Transverse colon (tissue), 4 donors: ENCODE data around the gene GOLGA6D. TPM values are rescaled to one million over a fixed set of nuclear protein-coding genes. Genes with fewer than 3 reads are reported as not detected.
"Not testable (repeated sequence)": the region's sequence is repeated elsewhere in the genome, so short reads cannot be mapped to it uniquely, and the experiment has no call there.

Source experiments
- DNase-seq: peaks from one replicate; pipeline ENCODE4 v3.0.0-alpha.2; 2019
- H3K27ac ChIP-seq, 4 donors: fragments of 200-600 bp; sonication (generic); 2 replicates each; pipeline ENCODE4 v1.5.1; 2016 to 2018; ENCODE audit warnings: inconsistent platforms in 4 of 4
- H3K27me3 ChIP-seq: fragments of 200-600 bp; sonication (generic); 2 replicates; pipeline ENCODE4 v1.5.1; 2017; ENCODE audit warnings: inconsistent platforms
- H3K36me3 ChIP-seq, 4 donors: fragments of 200-600 bp; sonication (generic); 2 replicates each; pipeline ENCODE4 v1.5.1; 2017 to 2019; ENCODE audit warnings: inconsistent platforms in 4 of 4
- H3K4me1 ChIP-seq, 4 donors: fragments of 200-600 bp; sonication (generic); 2 replicates each; pipeline ENCODE4 v1.5.1; 2017 to 2020; ENCODE audit warnings: inconsistent platforms in 4 of 4
- H3K4me3 ChIP-seq, 4 donors: fragments of 200-600 bp; sonication (generic); 1 replicate in 1 of 4; 2 replicates in 3 of 4; pipeline versions ENCODE4 v1.5.1 to v1.6.1; 2017 to 2019; ENCODE audit warnings: inconsistent platforms in 4 of 4
- H3K9me3 ChIP-seq, 2 donors: fragments of 200-600 bp; sonication (generic); 2 replicates each; pipeline ENCODE4 v1.5.1; 2017 to 2019; ENCODE audit warnings: inconsistent platforms in 2 of 2
- CTCF ChIP-seq, 5 experiments: fragments of 200-600 bp in 3 of 5; fragments of 450-650 bp in 2 of 5; sonication (generic) in 3 of 5; IDR thresholded peaks; 1 replicate in 2 of 5; 2 replicates in 3 of 5; pipeline ENCODE4 v1.5.1; 2016 to 2017; ENCODE audit warnings: antibody characterized with exemption in 5 of 5, inconsistent platforms in 3 of 5, mild to moderate bottlenecking in 2 of 5, moderate library complexity in 1 of 5
- EP300 ChIP-seq: sonication (generic); formaldehyde crosslinking; IDR thresholded peaks from one replicate; pipeline ENCODE4 v1.6.1; 2017; ENCODE audit warnings: antibody characterized with exemption, low read depth
- POLR2A ChIP-seq: fragments of 450-650 bp; IDR thresholded peaks from one replicate; pipeline ENCODE4 v1.6.1; 2016; ENCODE audit warnings: antibody characterized with exemption, mild to moderate bottlenecking, moderate library complexity
- POLR2AphosphoS5 ChIP-seq, 3 donors: sonication (generic); formaldehyde crosslinking; IDR thresholded peaks; one replicate each; pipeline ENCODE4 v1.6.1; 2016; ENCODE audit warnings: antibody characterized with exemption in 3 of 3
- WGBS, 2 donors: methylation state at CpG; one replicate each; pipeline ENCODE4 v1.1.5; 2018; ENCODE audit warnings: low coverage in 1 of 2; 5-methylcytosine and 5-hydroxymethylcytosine counted together
- in situ Hi-C, 4 donors: fragments of 200-750 bp; cut with MboI; loops; one replicate each; pipeline versions ENCODE4 v1.15.0 to v1.15.1; 2017; ENCODE audit warnings: low sequenced_read_pairs in 3 of 4, low pct_ligation_motif_present in 1 of 4, low pct_unique_long_range_greater_than_20kb in 1 of 4
- intact Hi-C: fragments of 100-400 bp; cut with DNase I; formaldehyde crosslinking; loops from one replicate; pipeline ENCODE4 v1.15.1; 2023; ENCODE audit warnings: low total_unique reads
- small RNA-seq, 4 donors: library from RNA; depleted of rRNA; stranded (forward); fragments of <200 nt; gene quantifications; one replicate each; pipeline ENCODE3, GENCODE V24; 2016
- total RNA-seq, 4 donors: library from RNA; depleted of rRNA; stranded (reverse); fragments of >200 nt; gene quantifications; one replicate each; pipeline ENCODE4 v1.1.0, GENCODE V29; 2016

GOLGA6D gene
- total RNA-seq, 4 donors from 2014 or later, result not detected

- in situ Hi-C loops, result loop anchor here in 1 of 4 donors (25.0 kb wide), 1 partner anchor 326 kb away; the partner anchor contains the start of gene PPCDC
- no peak for DNase-seq
- WGBS, 2 donors, result 96% methylated on average over 10 of the region's 11 CpGs; no CpG with 5 or more reads in 1 of the 2 donors
- no peak for TF ChIP-seq CTCF (IDR thresholded peaks at IDR 0.05)
- TF ChIP-seq EP300, result no peak
- no peak for TF ChIP-seq POLR2A
- no peak for TF ChIP-seq POLR2AphosphoS5 (IDR thresholded peaks at IDR 0.05)
- H3K4me1 ChIP-seq, result peaks cover 7 to 20% (median 16%) of the 10 kb centered on the region in 4 donors
- intact Hi-C loops, result no loop called here
- no peak overlapping the region for H3K27ac ChIP-seq
- no peak overlapping the region for H3K4me3 ChIP-seq
- no peaks in the 10 kb centered on the region for H3K9me3 ChIP-seq
- H3K36me3 ChIP-seq, result no peaks in the 10 kb centered on the region
- H3K27me3 ChIP-seq, result no peaks in the 10 kb centered on the region
Measured at GRCh38 chr15:75338661-75339240, 56.1 kb downstream of the GOLGA6D start.

- Histone ChIP-seq H3K9me3 (no peaks in the 10 kb centered on the region), H3K4me1 (peaks cover 7 to 24% (median 16%) of the 10 kb centered on the region in 4 donors), H3K27me3 (no peaks in the 10 kb centered on the region), H3K27ac (no peak overlapping the region), H3K4me3 (no peak overlapping the region), H3K36me3 (no peaks in the 10 kb centered on the region)
- DNase-seq, result no peak
- TF ChIP-seq POLR2A (no peak), POLR2AphosphoS5 (IDR thresholded peaks at IDR 0.05) (no peak), CTCF (IDR thresholded peaks at IDR 0.05) (no peak), EP300 (no peak)
- in situ Hi-C loops (loop anchor here in 1 of 4 donors (25.0 kb wide), 1 partner anchor 327 kb away; the partner anchor contains the start of gene PPCDC), intact Hi-C loops (no loop called here)
- WGBS, 2 donors, result 88% methylated on average over 12 of the region's 13 CpGs; no CpG with 5 or more reads in 1 of the 2 donors
Measured at GRCh38 chr15:75339531-75340240, 57.1 kb downstream of the GOLGA6D start.

DNA sequence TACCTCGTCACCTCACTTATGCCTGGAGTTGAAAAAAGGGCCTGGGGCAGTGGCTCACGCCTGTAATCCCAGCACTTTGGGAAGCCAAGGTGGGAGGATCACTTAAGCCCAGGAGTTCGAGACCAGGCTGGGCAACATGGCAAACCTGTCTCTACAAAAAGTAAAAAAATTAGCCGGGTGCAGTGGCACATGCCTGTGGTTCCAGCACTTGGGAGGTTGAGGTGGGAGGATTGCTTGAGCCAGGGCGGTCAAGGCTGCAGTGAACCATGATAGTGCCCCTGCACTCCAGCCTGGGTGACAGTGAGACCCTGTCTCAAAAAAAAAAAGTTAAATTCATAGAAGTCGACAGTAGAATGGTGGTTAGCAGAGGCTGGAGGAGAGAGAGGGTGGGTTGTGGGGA lies 59.6 kb downstream of the GOLGA6D start:
- in situ Hi-C loops, result loop anchor here in 1 of 4 donors (25.0 kb wide), 1 partner anchor 330 kb away; the partner anchor contains the start of gene PPCDC
- Histone ChIP-seq H3K4me1 (peaks cover 0 to 14% (median 4%) of the 10 kb centered on the region in 4 donors), H3K4me3 (no peak overlapping the region), H3K36me3 (no peaks in the 10 kb centered on the region), H3K27me3 (no peaks in the 10 kb centered on the region), H3K9me3 (no peaks in the 10 kb centered on the region), H3K27ac (no peak overlapping the region)
- DNase-seq, result no peak
- intact Hi-C loops, result no loop called here
- WGBS, 2 donors, result 88 to 90% methylated on average over 3 to 6 of the region's 6 CpGs
- TF ChIP-seq EP300 (no peak), POLR2AphosphoS5 (IDR thresholded peaks at IDR 0.05) (no peak), CTCF (IDR thresholded peaks at IDR 0.05) (no peak)

DNA sequence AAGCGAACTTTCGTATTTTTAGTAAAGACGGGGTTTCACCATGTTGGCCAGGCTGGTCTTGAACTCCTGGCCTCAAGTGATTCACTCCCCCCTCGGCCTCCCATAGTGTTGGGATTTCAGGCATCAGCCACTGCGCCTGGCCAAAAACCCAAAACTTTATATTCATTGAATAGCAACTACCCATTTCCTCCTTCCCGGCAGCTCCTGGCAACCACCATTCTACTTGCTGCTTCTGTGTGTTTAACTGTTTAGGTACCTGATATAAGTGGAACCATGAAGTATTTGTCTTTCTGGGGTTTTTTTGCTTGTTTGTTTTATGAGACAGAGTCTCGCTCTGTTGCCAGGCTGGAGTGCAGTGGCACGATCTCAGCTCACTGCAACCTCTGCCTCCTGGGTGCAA lies 61.3 kb downstream of the GOLGA6D start:
- H3K4me3 ChIP-seq, intact Hi-C loops, DNase-seq, H3K36me3 ChIP-seq, H3K27me3 ChIP-seq, H3K9me3 ChIP-seq, H3K27ac ChIP-seq: not testable (repeated sequence)
- peaks cover 8 to 22% (median 9%) of the 10 kb centered on the region in 4 donors for H3K4me1 ChIP-seq
- in situ Hi-C loops, result loop anchor here in 1 of 4 donors (25.0 kb wide), 1 partner anchor 332 kb away; the partner anchor contains the start of gene PPCDC
- 37 to 46% methylated on average over 6 to 8 of the region's 8 CpGs for WGBS, 2 donors

Small RNA genes within 50 kb of the gene (small RNA-seq; reads per million reads assigned to genes)
- gene AC068338.1, result 0 reads per million in 4 donors
- gene RN7SL327P, result 0 reads per million in 4 donors
- 0 reads per million in 4 donors for gene RN7SL489P

Other genes with a start within 250 kb of the GOLGA6D start
- gene C15orf39, start 81.0 kb upstream of the GOLGA6D start, total RNA-seq, result 10 to 100 TPM; 20.9 to 27.9 (median 26.7) TPM
- gene GOLGA6C, start 24.5 kb upstream of the GOLGA6D start, total RNA-seq, result not detected
- 10 to 100 TPM; 33.2 to 97.3 (median 70.3) TPM for gene COMMD4, start 53.2 kb downstream of the GOLGA6D start, total RNA-seq
- gene NEIL1, start 64.2 kb downstream of the GOLGA6D start, total RNA-seq, result 100 to 1,000 TPM in 3 of 4 donors, 10 to 100 TPM in 1; 96.9 to 481 (median 163) TPM
- 100 to 1,000 TPM; 215 to 559 (median 411) TPM for gene MAN2C1, start 85.8 kb downstream of the GOLGA6D start, total RNA-seq
- gene SIN3A, start 168.9 kb downstream of the GOLGA6D start, total RNA-seq, result 10 to 100 TPM; 39.3 to 88.0 (median 72.6) TPM